Smooth muscle cell (in vitro differentiated cells): ENCODE results near the gene ARAP2. TPM values are rescaled to one million over a fixed set of nuclear protein-coding genes. Genes with fewer than 3 reads are reported as not detected.

Experiments used
- DNase-seq: peaks from one replicate; lab custom pipeline; 2025; ENCODE audit not compliant: unreplicated experiment; lab: John Stamatoyannopoulos, UW
- H2AFZ ChIP-seq: fragments of 200-600 bp; sonication (generic); 2 replicates; pipeline ENCODE4 v1.6.0; 2016; ENCODE audit warnings: antibody characterized with exemption, low read depth, mild to moderate bottlenecking
- H3F3A ChIP-seq: fragments of 200-600 bp; sonication (generic); 2 replicates; pipeline ENCODE4 v1.6.0; 2017; ENCODE audit warnings: antibody characterized with exemption, low read depth
- H3K27ac ChIP-seq: fragments of 200-600 bp; sonication (generic); 2 replicates; pipeline ENCODE4 v1.5.1; 2016; ENCODE audit warnings: low read depth, mild to moderate bottlenecking
- H3K27me3 ChIP-seq: fragments of 200-600 bp; sonication (generic); 2 replicates; pipeline ENCODE4 v1.6.1; 2016; ENCODE audit warnings: low read depth, mild to moderate bottlenecking
- H3K36me3 ChIP-seq: fragments of 200-600 bp; sonication (generic); 2 replicates; pipeline ENCODE4 v1.5.1; 2016; ENCODE audit warnings: low read depth
- H3K4me1 ChIP-seq: fragments of 200-600 bp; sonication (generic); 2 replicates; pipeline ENCODE4 v1.5.1; 2016; ENCODE audit warnings: low read depth
- H3K4me2 ChIP-seq: fragments of 200-600 bp; sonication (generic); 2 replicates; pipeline ENCODE4 v1.6.0; 2016; ENCODE audit warnings: mild to moderate bottlenecking
- H3K4me3 ChIP-seq: fragments of 200-600 bp; sonication (generic); 2 replicates; pipeline ENCODE4 v1.5.1; 2016; ENCODE audit warnings: mild to moderate bottlenecking
- H3K79me2 ChIP-seq: fragments of 200-600 bp; sonication (generic); 2 replicates; pipeline ENCODE4 v1.6.0; 2016; ENCODE audit warnings: low read depth, mild to moderate bottlenecking
- H3K9ac ChIP-seq: fragments of 200-600 bp; sonication (generic); 2 replicates; pipeline ENCODE4 v1.6.0; 2016; ENCODE audit warnings: low read depth
- H3K9me3 ChIP-seq: fragments of 200-600 bp; sonication (generic); replicated peaks from 2 replicates; pipeline ENCODE4 v1.5.1; 2016; ENCODE audit warnings: low read depth
- H4K20me1 ChIP-seq: fragments of 200-600 bp; sonication (generic); 2 replicates; pipeline ENCODE4 v1.6.0; 2016; ENCODE audit warnings: low read depth
- CTCF ChIP-seq: fragments of 200-600 bp; sonication (generic); IDR thresholded peaks from 2 replicates; pipeline ENCODE4 v1.5.1; 2017; ENCODE audit warnings: borderline replicate concordance, mild to moderate bottlenecking, antibody characterized with exemption; ENCODE audit not compliant: insufficient read depth, poor library complexity, severe bottlenecking
- WGBS: methylation state at CpG from one replicate; pipeline ENCODE4 v1.1.7; 2016; ENCODE audit warnings: low lambda C conversion rate; 5-methylcytosine and 5-hydroxymethylcytosine counted together
- polyA plus RNA-seq: library from polyadenylated mRNA; unstranded; fragments of >200 nt; fragmentation: Nextera tagmentation; extraction: Ambion mirVana; gene quantifications from 2 replicates; pipeline ENCODE4 v1.2.1, GENCODE V29; 2016
- total RNA-seq: library from RNA; depleted of rRNA; stranded (reverse); fragments of >200 nt; gene quantifications from 2 replicates; pipeline ENCODE4 v1.2.3, GENCODE V29; 2014

ARAP2 gene
- total and polyA plus RNA-seq, 2 experiments from 2014 or later, result 1.2 to 17.9 TPM

- Histone ChIP-seq H4K20me1 (no peaks in the 10 kb centered on the region), H3K9ac (no peak overlapping the region), H3K36me3 (no peaks in the 10 kb centered on the region), H3K27ac (no peak overlapping the region), H3K27me3 (no peaks in the 10 kb centered on the region), H3K9me3 (no peaks in the 10 kb centered on the region), H3K4me3 (no peak overlapping the region), H3K79me2 (no peaks in the 10 kb centered on the region), H3F3A (no peaks in the 10 kb centered on the region), H3K4me1 (no peaks in the 10 kb centered on the region), H2AFZ (no peak overlapping the region), H3K4me2 (no peak overlapping the region)
- no peak for TF ChIP-seq CTCF
- 72% methylated on average over 2 of the region's 2 CpGs for WGBS
- DNase-seq, result no peak
These were observed 44.6 kb upstream of the ARAP2 start for GRCh38 chr4:36288731-36289426.

GRCh38 chr4:36286481-36286871, 42.2 kb upstream of the ARAP2 start:
- no peaks in the 10 kb centered on the region for H3K36me3 ChIP-seq
- H3K9ac ChIP-seq, result no peak overlapping the region
- no peak overlapping the region for H3K4me3 ChIP-seq
- H3K4me1 ChIP-seq, result no peaks in the 10 kb centered on the region
- no peak for DNase-seq
- H3K4me2 ChIP-seq, result no peak overlapping the region
- H4K20me1 ChIP-seq, result no peaks in the 10 kb centered on the region
- no peaks in the 10 kb centered on the region for H3K27me3 ChIP-seq
- H3K27ac ChIP-seq, result no peak overlapping the region
- WGBS, result 91% methylated on average over 4 of the region's 4 CpGs
- H3F3A ChIP-seq, result no peaks in the 10 kb centered on the region
- no peak for TF ChIP-seq CTCF
- no peaks in the 10 kb centered on the region for H3K79me2 ChIP-seq
- no peak overlapping the region for H2AFZ ChIP-seq
- no peaks in the 10 kb centered on the region for H3K9me3 ChIP-seq

- Histone ChIP-seq H3K36me3 (no peaks in the 10 kb centered on the region), H3K27me3 (no peaks in the 10 kb centered on the region), H3K4me2 (no peak overlapping the region), H3K9me3 (no peaks in the 10 kb centered on the region), H2AFZ (no peak overlapping the region), H4K20me1 (no peaks in the 10 kb centered on the region), H3K79me2 (no peaks in the 10 kb centered on the region), H3K4me1 (no peaks in the 10 kb centered on the region), H3K27ac (no peak overlapping the region), H3K4me3 (no peak overlapping the region), H3K9ac (no peak overlapping the region), H3F3A (no peaks in the 10 kb centered on the region)
- 89% methylated on average over 6 of the region's 6 CpGs for WGBS
- DNase-seq, result no peak
- TF ChIP-seq CTCF, result no peak
These were observed 41.6 kb upstream of the ARAP2 start for GRCh38 chr4:36285784-36286480.
